Mammary epithelial cell (primary cell): Measurements from ENCODE around the gene PSMD9.
"Not testable (repeated sequence)": the region's sequence is repeated elsewhere in the genome, so short reads cannot be mapped to it uniquely, and the experiment has no call there.

Experiments
- EZH2 ChIP-seq: IDR thresholded peaks from 2 replicates; pipeline ENCODE4 v1.6.1; 2012; ENCODE audit warnings: low read length, inconsistent platforms, borderline replicate concordance
- TF ChIP-seq, protein P1 (sequence below), 2 donors: IDR thresholded peaks in 1 of 2; conservative IDR thresholded peaks in 1 of 2; 2 replicates each; pipeline ENCODE4 v1.5.1; 2011 to 2012; ENCODE audit warnings: inconsistent platforms in 2 of 2, low read length in 2 of 2, mild to moderate bottlenecking in 2 of 2, control low read depth in 1 of 2, low read depth in 1 of 2; ENCODE audit not compliant: insufficient read depth in 1 of 2; ENCODE audit errors: extremely low read depth in 1 of 2

DNA sequence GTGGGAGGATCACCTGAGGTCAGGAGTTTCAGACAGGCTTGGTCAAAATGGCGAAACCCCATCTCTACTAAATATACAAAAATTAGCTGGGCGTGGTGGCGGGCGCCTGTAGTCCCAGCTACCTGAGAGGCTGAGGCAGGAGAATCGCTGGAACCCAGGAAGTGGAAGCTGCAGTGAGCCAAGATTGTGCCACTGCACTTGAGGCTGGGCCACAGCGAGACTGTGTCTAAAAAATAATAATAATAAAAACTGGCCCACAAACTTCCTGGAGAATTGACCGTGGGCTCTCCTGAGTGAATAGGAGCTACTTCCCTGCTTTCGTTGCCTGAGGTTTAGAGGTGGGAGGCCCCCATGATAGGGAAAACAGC lies 12.5 kb upstream of the PSMD9 start:
- TF ChIP-seq, protein P1, sequence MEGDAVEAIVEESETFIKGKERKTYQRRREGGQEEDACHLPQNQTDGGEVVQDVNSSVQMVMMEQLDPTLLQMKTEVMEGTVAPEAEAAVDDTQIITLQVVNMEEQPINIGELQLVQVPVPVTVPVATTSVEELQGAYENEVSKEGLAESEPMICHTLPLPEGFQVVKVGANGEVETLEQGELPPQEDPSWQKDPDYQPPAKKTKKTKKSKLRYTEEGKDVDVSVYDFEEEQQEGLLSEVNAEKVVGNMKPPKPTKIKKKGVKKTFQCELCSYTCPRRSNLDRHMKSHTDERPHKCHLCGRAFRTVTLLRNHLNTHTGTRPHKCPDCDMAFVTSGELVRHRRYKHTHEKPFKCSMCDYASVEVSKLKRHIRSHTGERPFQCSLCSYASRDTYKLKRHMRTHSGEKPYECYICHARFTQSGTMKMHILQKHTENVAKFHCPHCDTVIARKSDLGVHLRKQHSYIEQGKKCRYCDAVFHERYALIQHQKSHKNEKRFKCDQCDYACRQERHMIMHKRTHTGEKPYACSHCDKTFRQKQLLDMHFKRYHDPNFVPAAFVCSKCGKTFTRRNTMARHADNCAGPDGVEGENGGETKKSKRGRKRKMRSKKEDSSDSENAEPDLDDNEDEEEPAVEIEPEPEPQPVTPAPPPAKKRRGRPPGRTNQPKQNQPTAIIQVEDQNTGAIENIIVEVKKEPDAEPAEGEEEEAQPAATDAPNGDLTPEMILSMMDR (conservative IDR thresholded peaks at IDR 0.05 in 1 of 2, IDR thresholded peaks at IDR 0.05 in 1 of 2; ENCODE audit: extremely low read depth in 1 of 2, insufficient read depth in 1 of 2, low read depth in 1 of 2, low read length in 2 of 2) = not testable (repeated sequence)
- not testable (repeated sequence) for TF ChIP-seq EZH2
